Vagina (tissue), 2 donors: Measurements from ENCODE around the gene CCDC28A.

ENCODE experiments used
- POLR2A ChIP-seq, 2 donors: fragments of 450-650 bp; IDR thresholded peaks; one replicate each; pipeline ENCODE4 v1.6.1; 2017; ENCODE audit warnings: antibody characterized with exemption in 2 of 2, mild to moderate bottlenecking in 2 of 2, moderate library complexity in 2 of 2
- POLR2AphosphoS5 ChIP-seq, 2 donors: sonication (generic); formaldehyde crosslinking; IDR thresholded peaks; one replicate each; pipeline ENCODE4 v1.9.0; 2017; ENCODE audit warnings: antibody characterized with exemption in 2 of 2, mild to moderate bottlenecking in 2 of 2, low read depth in 1 of 2; ENCODE audit not compliant: insufficient read depth in 1 of 2
- TF ChIP-seq, protein P1 (sequence below), 3 experiments: fragments of 450-650 bp in 2 of 3; fragments of 200-600 bp in 1 of 3; sonication (generic) in 1 of 3; IDR thresholded peaks; one replicate each; pipeline ENCODE4 v1.5.1; 2017 to 2019; ENCODE audit warnings: antibody characterized with exemption in 3 of 3, mild to moderate bottlenecking in 2 of 3, moderate library complexity in 2 of 3

DNA sequence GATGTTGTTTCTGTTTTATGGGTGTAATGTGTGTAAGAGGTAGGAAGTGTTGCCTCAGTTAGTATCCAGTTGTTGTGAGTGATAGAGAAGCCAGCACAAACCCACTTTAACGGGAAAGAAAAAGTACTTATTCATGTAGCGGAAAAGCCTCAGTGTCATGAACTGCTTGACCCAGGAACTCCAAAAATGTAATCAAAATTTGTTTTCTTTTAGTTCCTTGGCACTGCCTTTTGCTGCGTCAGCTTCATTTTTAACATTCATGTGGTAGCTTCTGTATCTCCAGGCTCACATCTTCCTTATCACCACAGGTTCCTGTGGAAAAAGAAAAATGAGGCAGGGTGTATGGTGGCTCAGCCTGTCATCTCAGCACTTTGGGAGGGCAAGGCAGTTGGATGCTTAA lies 46.4 kb upstream of the CCDC28A start:
- TF ChIP-seq, protein P1, sequence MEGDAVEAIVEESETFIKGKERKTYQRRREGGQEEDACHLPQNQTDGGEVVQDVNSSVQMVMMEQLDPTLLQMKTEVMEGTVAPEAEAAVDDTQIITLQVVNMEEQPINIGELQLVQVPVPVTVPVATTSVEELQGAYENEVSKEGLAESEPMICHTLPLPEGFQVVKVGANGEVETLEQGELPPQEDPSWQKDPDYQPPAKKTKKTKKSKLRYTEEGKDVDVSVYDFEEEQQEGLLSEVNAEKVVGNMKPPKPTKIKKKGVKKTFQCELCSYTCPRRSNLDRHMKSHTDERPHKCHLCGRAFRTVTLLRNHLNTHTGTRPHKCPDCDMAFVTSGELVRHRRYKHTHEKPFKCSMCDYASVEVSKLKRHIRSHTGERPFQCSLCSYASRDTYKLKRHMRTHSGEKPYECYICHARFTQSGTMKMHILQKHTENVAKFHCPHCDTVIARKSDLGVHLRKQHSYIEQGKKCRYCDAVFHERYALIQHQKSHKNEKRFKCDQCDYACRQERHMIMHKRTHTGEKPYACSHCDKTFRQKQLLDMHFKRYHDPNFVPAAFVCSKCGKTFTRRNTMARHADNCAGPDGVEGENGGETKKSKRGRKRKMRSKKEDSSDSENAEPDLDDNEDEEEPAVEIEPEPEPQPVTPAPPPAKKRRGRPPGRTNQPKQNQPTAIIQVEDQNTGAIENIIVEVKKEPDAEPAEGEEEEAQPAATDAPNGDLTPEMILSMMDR (IDR thresholded peaks at IDR 0.05), result no peak
- TF ChIP-seq POLR2A (IDR thresholded peaks at IDR 0.05) (no peak), POLR2AphosphoS5 (IDR thresholded peaks at IDR 0.05; ENCODE audit: insufficient read depth in 1 of 2, low read depth in 1 of 2) (no peak)
